ENCODE data around the gene CD99. TPM values are rescaled to one million over a fixed set of nuclear protein-coding genes. Genes with fewer than 3 reads are reported as not detected.

The CD99 gene
- total RNA-seq, 1 experiment from 2014 or later = 92.1 TPM

- no peaks in the 10 kb centered on the region for H3K9me3 Mint-ChIP-seq
- Histone ChIP-seq H2BK120ac (ENCODE audit: low read depth, low read length, poor library complexity, severe bottlenecking) (no peak overlapping the region), H3K18ac (ENCODE audit: insufficient read length, low read depth, low read length) (no peak overlapping the region), H3K79me1 (ENCODE audit: insufficient read depth, low read depth, low read length, poor library complexity, severe bottlenecking) (no peaks in the 10 kb centered on the region), H3T11ph (ENCODE audit: low read length) (no peak overlapping the region), H3K4me2 (ENCODE audit: insufficient read depth, insufficient read length, low read length) (no peak overlapping the region), H3K56ac (ENCODE audit: insufficient read length, low read depth, low read length) (no peak overlapping the region), H3K79me2 (ENCODE audit: insufficient read depth, low read length) (no peaks in the 10 kb centered on the region), H2BK20ac (ENCODE audit: low read depth, low read length, poor library complexity, severe bottlenecking) (no peak overlapping the region), H3K9me3 (ENCODE audit: control insufficient read depth, low read depth, low read length) (no peaks in the 10 kb centered on the region), H3K27ac (ENCODE audit: insufficient read length, low read depth, low read length) (no peak overlapping the region), H3K9ac (ENCODE audit: extremely low read depth, insufficient read length, low read length) (no peak overlapping the region), H2AFZ (ENCODE audit: low read length) (no peak overlapping the region), H3K14ac (ENCODE audit: insufficient read depth, low read length) (no peak overlapping the region), H2AK5ac (ENCODE audit: insufficient read length, low read length) (no peak overlapping the region), H4K5ac (ENCODE audit: insufficient read length, low read depth, low read length) (no peak overlapping the region), H3K23ac (ENCODE audit: insufficient read length, low read depth, low read length) (no peak overlapping the region), H3K4ac (ENCODE audit: low read depth, low read length) (no peak overlapping the region), H3K27me3 (ENCODE audit: insufficient read depth, low read length) (no peaks in the 10 kb centered on the region), H4K91ac (ENCODE audit: insufficient read length, low read depth, low read length) (no peak overlapping the region), H2BK5ac (ENCODE audit: insufficient read length, low read length) (no peak overlapping the region), H4K20me1 (ENCODE audit: control insufficient read depth, insufficient read depth, insufficient read length) (no peaks in the 10 kb centered on the region), H3K23me2 (ENCODE audit: insufficient read length, low read depth, low read length, poor library complexity, severe bottlenecking) (no peaks in the 10 kb centered on the region), H3K4me1 (ENCODE audit: insufficient read depth, low read length) (no peaks in the 10 kb centered on the region), H2BK12ac (ENCODE audit: insufficient read length, low read depth, low read length) (no peak overlapping the region), H2BK15ac (ENCODE audit: low read depth, low read length) (no peak overlapping the region), H4K8ac (replicated peaks; ENCODE audit: insufficient read length, low read depth, low read length) (no peak overlapping the region)
- peaks cover 7 to 25% (median 19%) of the 10 kb centered on the region in 3 experiments; a peak in 5 of 7 replicates for H3K36me3 Mint-ChIP-seq (ENCODE audit: insufficient read depth in 1 of 3, low read depth in 3 of 3)
- H3K4me3 Mint-ChIP-seq = no peak overlapping the region
- WGBS (ENCODE audit: extremely low coverage, insufficient read length, low lambda C conversion rate) = no CpG with 5 or more reads among the region's 7 CpGs
- H3K27me3 Mint-ChIP-seq (ENCODE audit: low read depth) = no peaks in the 10 kb centered on the region; the same call in 1 of the 2 replicates
- H3K4me1 Mint-ChIP-seq = peaks cover 4 to 10% of the 10 kb centered on the region in 2 experiments
- H3K27ac Mint-ChIP-seq = no peak overlapping the region
- no peak for TF ChIP-seq CTCF (conservative IDR thresholded peaks at IDR 0.05)
- no peak for DNase-seq
Observed at GRCh38 chrX:2656257-2656836, 34.7 kb upstream of the CD99 start.
